ENCODE results near the gene PALLD.
A peak's percentile ranks its signal among the peaks of the same experiment; 100 is the strongest.

Gene PALLD

DNA sequence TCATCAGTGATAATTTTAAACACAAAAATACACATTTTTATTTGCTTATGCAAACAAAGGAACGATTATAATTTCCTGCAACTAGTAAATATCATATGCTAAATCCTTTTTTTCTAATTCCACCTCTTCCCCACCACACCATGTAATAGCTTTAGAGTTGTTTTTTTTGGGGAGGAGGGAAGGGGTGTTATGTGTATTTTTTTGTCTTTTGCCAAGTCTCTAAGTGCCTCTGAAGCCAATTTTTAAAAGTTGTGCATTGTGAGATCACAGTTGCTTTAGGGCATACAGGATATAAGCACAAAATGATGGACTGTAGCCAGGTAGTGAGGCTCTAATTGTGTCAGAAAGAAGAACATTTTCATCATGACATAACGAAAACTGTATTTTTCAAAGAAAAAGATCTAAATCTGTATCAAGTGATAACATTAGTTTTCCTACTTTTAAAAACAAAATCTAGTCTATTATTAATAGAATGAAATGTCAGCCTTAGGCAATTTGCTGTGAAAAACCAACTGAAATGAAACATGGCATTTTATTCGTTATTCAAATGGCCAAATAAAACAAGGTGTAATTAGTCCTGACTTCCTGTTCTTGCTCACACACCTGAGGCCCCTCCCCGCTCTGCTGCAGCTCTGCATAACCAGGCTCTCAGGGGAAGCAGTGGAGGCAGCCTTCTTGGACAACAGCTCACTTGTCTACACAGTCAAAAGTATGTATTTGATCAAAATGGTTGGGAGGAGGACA lies 157.4 kb downstream of the PALLD start:
- TF ChIP-seq EZH2phosphoT487 (IDR thresholded peaks at IDR 0.05; ENCODE audit: low read length) (no peak), EZH2 (optimal IDR thresholded peaks at IDR 0.05; ENCODE audit: low read depth, low read length) (no peak)
- TF ChIP-seq, protein P1, sequence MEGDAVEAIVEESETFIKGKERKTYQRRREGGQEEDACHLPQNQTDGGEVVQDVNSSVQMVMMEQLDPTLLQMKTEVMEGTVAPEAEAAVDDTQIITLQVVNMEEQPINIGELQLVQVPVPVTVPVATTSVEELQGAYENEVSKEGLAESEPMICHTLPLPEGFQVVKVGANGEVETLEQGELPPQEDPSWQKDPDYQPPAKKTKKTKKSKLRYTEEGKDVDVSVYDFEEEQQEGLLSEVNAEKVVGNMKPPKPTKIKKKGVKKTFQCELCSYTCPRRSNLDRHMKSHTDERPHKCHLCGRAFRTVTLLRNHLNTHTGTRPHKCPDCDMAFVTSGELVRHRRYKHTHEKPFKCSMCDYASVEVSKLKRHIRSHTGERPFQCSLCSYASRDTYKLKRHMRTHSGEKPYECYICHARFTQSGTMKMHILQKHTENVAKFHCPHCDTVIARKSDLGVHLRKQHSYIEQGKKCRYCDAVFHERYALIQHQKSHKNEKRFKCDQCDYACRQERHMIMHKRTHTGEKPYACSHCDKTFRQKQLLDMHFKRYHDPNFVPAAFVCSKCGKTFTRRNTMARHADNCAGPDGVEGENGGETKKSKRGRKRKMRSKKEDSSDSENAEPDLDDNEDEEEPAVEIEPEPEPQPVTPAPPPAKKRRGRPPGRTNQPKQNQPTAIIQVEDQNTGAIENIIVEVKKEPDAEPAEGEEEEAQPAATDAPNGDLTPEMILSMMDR (IDR thresholded peaks at IDR 0.05; ENCODE audit: low read length): no peak
- peak overlapping the region; percentile 21; the same call in 1 of the 2 replicates for H3K4me3 ChIP-seq (ENCODE audit: low read length)
- H3K36me3 ChIP-seq (replicated peaks; ENCODE audit: insufficient read depth, low read length): no peaks in the 10 kb centered on the region
- H4K20me1 ChIP-seq (ENCODE audit: insufficient read depth, low read length): no peaks in the 10 kb centered on the region
- H3K79me2 ChIP-seq (ENCODE audit: low read length): no peaks in the 10 kb centered on the region
- no peaks in the 10 kb centered on the region for H3K9me3 ChIP-seq (replicated peaks; ENCODE audit: insufficient read depth, low read length)
- no peak overlapping the region for H3K9ac ChIP-seq (ENCODE audit: low read length)
- H3K27ac ChIP-seq (ENCODE audit: low read length): no peak overlapping the region
- H2AFZ ChIP-seq (ENCODE audit: low read length): peak overlapping the region; percentile 3; the same call in 1 of the 2 replicates
- DNase-seq: peak; percentile 33
- H3K4me1 ChIP-seq (ENCODE audit: low read length): 0 out of 2 replicates have a peak, but pooled peaks cover 5% of the 10 kb centered on the region
- H3K4me2 ChIP-seq (ENCODE audit: low read depth, low read length): peak overlapping the region; percentile 41
- no peaks in the 10 kb centered on the region for H3F3A ChIP-seq (ENCODE audit: insufficient read depth, low read length)
- H3K9me2 ChIP-seq (replicated peaks; ENCODE audit: insufficient read depth, low read length): no peaks in the 10 kb centered on the region
- no peaks in the 10 kb centered on the region for H3K27me3 ChIP-seq (replicated peaks; ENCODE audit: insufficient read depth, low read length)

DNA sequence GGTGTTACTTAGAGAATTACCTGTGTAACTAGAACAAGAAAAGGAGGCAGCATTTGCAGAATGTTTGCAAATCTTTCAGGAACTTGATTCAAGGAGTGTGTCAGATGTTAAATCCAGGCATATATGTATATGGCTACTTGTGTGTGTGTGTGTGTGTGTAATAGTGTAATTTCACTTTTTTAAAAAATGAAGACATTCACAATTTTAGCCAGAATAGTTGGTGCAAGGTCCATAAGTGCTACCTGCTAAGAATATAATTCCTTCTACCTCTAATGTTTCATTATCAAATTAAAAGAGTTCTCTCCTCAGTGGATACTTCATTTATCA lies 158.0 kb downstream of the PALLD start:
- Histone ChIP-seq H3K79me2 (ENCODE audit: low read length) (no peaks in the 10 kb centered on the region), H2AFZ (ENCODE audit: low read length) (peak overlapping the region; percentile 18; the same call in 1 of the 2 replicates), H3K27ac (ENCODE audit: low read length) (no peak overlapping the region), H3K36me3 (replicated peaks; ENCODE audit: insufficient read depth, low read length) (no peaks in the 10 kb centered on the region), H3K9me3 (replicated peaks; ENCODE audit: insufficient read depth, low read length) (no peaks in the 10 kb centered on the region), H3K4me2 (ENCODE audit: low read depth, low read length) (peak overlapping the region; percentile 41), H3K4me3 (ENCODE audit: low read length) (peak overlapping the region; percentile 21; the same call in 1 of the 2 replicates), H3K9ac (ENCODE audit: low read length) (no peak overlapping the region), H3K4me1 (ENCODE audit: low read length) (0 out of 2 replicates have a peak, but pooled peaks cover 5% of the 10 kb centered on the region), H4K20me1 (ENCODE audit: insufficient read depth, low read length) (no peaks in the 10 kb centered on the region), H3K27me3 (replicated peaks; ENCODE audit: insufficient read depth, low read length) (no peaks in the 10 kb centered on the region), H3K9me2 (replicated peaks; ENCODE audit: insufficient read depth, low read length) (no peaks in the 10 kb centered on the region), H3F3A (ENCODE audit: insufficient read depth, low read length) (no peaks in the 10 kb centered on the region)
- no peak for DNase-seq
- TF ChIP-seq, protein P1 (IDR thresholded peaks at IDR 0.05; ENCODE audit: low read length): no peak
- no peak for TF ChIP-seq EZH2 (optimal IDR thresholded peaks at IDR 0.05; ENCODE audit: low read depth, low read length)

DNA sequence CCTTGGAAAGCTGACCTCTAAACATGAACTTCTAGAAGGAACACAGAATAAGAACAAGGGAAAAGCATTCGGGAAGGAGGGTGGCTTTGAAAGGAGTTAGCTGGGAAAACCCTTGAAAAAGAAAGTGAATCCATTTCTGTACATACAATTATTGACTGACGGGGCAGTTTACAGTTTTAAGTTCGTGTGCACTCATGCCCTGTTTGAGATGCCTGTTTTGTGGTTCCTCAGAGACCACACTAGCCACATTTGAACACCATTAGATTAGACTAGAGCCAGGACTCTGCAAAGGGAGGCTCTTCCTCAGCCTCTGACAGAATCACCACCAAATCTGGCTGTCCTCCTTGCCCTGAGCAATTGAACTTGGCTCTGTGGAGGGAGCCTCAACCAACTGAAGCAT lies 158.3 kb downstream of the PALLD start:
- no peaks in the 10 kb centered on the region for H3K9me2 ChIP-seq (replicated peaks; ENCODE audit: insufficient read depth, low read length)
- H3K4me1 ChIP-seq (ENCODE audit: low read length): 0 out of 2 replicates have a peak, but pooled peaks cover 5% of the 10 kb centered on the region
- H3K36me3 ChIP-seq (replicated peaks; ENCODE audit: insufficient read depth, low read length): no peaks in the 10 kb centered on the region
- H3K4me3 ChIP-seq (ENCODE audit: low read length): peak overlapping the region; percentile 21; the same call in 1 of the 2 replicates
- H4K20me1 ChIP-seq (ENCODE audit: insufficient read depth, low read length): no peaks in the 10 kb centered on the region
- H3K4me2 ChIP-seq (ENCODE audit: low read depth, low read length): peak overlapping the region; percentile 41
- DNase-seq: peak; percentile 57
- no peak overlapping the region for H3K9ac ChIP-seq (ENCODE audit: low read length)
- no peaks in the 10 kb centered on the region for H3F3A ChIP-seq (ENCODE audit: insufficient read depth, low read length)
- no peaks in the 10 kb centered on the region for H3K9me3 ChIP-seq (replicated peaks; ENCODE audit: insufficient read depth, low read length)
- no peaks in the 10 kb centered on the region for H3K27me3 ChIP-seq (replicated peaks; ENCODE audit: insufficient read depth, low read length)
- H2AFZ ChIP-seq (ENCODE audit: low read length): peak overlapping the region; percentile 18; the same call in 1 of the 2 replicates
- H3K27ac ChIP-seq (ENCODE audit: low read length): no peak overlapping the region
- no peaks in the 10 kb centered on the region for H3K79me2 ChIP-seq (ENCODE audit: low read length)
- TF ChIP-seq EZH2phosphoT487 (IDR thresholded peaks at IDR 0.05; ENCODE audit: low read length): no peak
- no peak for TF ChIP-seq EZH2 (optimal IDR thresholded peaks at IDR 0.05; ENCODE audit: low read depth, low read length)
- TF ChIP-seq, protein P1 (IDR thresholded peaks at IDR 0.05; ENCODE audit: low read length): no peak
